ENCODE data around the gene MAN1C1. TPM values are rescaled to one million over a fixed set of nuclear protein-coding genes. Genes with fewer than 3 reads are reported as not detected.

The MAN1C1 gene
- total and polyA plus RNA-seq, 9 of the 15 experiments (the other 6 are each of a cell fraction or from before 2014, with no cell fraction given) = 0.04 to 0.44 (median 0.10) TPM; not detected in 3

DNA sequence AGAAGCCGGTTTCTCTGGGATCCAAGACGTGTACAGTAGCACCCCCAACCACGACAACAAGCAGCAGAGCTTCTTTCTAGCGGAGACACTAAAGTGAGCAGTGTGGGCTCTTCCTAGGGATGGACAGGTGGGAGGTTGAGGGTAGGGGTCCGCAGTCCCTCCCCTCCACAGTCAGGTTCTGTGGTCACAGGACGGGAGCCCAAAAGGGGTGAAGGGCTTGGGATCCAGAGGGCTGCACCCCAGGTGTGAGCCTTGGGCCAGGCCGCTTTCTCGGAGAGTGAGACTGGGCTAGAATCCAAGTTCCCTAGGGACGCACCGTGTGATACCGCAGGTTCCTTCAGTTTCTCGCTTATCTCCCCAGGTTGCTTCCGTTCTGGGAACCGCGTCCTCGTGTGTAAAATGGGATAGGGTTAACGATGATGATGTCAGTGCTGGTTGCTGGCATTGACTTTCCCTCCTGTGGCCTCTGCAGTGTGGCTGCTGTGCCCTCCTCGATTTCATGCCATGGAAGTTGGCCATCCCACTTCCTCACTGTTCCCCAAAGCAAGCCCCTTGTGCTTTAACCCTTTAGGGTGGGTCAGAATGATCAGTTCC, 166.1 kb downstream of the MAN1C1 start (continued):
- TF ChIP-seq, protein P1, sequence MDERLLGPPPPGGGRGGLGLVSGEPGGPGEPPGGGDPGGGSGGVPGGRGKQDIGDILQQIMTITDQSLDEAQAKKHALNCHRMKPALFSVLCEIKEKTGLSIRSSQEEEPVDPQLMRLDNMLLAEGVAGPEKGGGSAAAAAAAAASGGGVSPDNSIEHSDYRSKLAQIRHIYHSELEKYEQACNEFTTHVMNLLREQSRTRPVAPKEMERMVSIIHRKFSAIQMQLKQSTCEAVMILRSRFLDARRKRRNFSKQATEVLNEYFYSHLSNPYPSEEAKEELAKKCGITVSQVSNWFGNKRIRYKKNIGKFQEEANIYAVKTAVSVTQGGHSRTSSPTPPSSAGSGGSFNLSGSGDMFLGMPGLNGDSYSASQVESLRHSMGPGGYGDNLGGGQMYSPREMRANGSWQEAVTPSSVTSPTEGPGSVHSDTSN (CRISPR knock-in tag; IDR thresholded peaks at IDR 0.05; ENCODE audit: low read depth) = no peak
- TF ChIP-seq, protein P1 (tag; conservative IDR thresholded peaks at IDR 0.05; ENCODE audit: low read depth) = no peak
- no peak for TF ChIP-seq ZNF445 (CRISPR knock-in tag; IDR thresholded peaks at IDR 0.05; ENCODE audit: low read depth)
- 0 out of 2 replicates have a peak, but pooled peaks have one; percentile 51 for TF ChIP-seq KLF16 (IDR thresholded peaks at IDR 0.05)
- peak; percentile 98 for TF ChIP-seq CXXC5 (CRISPR knock-in tag; IDR thresholded peaks at IDR 0.05)
- no peak for TF ChIP-seq PTBP1 (IDR thresholded peaks at IDR 0.05; ENCODE audit: low read depth, low read length)
- no peak for TF ChIP-seq SRSF9 (IDR thresholded peaks at IDR 0.05; ENCODE audit: borderline replicate concordance, low read depth, low read length)
- no peak for TF ChIP-seq TSHZ1 (CRISPR knock-in tag; IDR thresholded peaks at IDR 0.05)
- no peak for TF ChIP-seq NCOA4 (IDR thresholded peaks at IDR 0.05; ENCODE audit: partially characterized antibody)
- TF ChIP-seq EP400 (IDR thresholded peaks at IDR 0.05) = no peak; the same call in 1 of the 2 replicates
- TF ChIP-seq ZNF589 (CRISPR knock-in tag; IDR thresholded peaks at IDR 0.05; ENCODE audit: low read depth) = peak; percentile 88
- TF ChIP-seq ZNF655 (CRISPR knock-in tag; IDR thresholded peaks at IDR 0.05) = no peak
- TF ChIP-seq ESRRB (CRISPR knock-in tag; IDR thresholded peaks at IDR 0.05; ENCODE audit: borderline replicate concordance) = no peak
- no peak for TF ChIP-seq FOXO4 (CRISPR knock-in tag; IDR thresholded peaks at IDR 0.05)
- TF ChIP-seq, protein P2, sequence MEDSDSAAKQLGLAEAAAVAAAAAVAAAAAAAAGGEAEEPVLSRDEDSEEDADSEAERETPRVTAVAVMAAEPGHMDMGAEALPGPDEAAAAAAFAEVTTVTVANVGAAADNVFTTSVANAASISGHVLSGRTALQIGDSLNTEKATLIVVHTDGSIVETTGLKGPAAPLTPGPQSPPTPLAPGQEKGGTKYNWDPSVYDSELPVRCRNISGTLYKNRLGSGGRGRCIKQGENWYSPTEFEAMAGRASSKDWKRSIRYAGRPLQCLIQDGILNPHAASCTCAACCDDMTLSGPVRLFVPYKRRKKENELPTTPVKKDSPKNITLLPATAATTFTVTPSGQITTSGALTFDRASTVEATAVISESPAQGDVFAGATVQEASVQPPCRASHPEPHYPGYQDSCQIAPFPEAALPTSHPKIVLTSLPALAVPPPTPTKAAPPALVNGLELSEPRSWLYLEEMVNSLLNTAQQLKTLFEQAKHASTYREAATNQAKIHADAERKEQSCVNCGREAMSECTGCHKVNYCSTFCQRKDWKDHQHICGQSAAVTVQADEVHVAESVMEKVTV (CRISPR knock-in tag; IDR thresholded peaks at IDR 0.05) = no peak
- TF ChIP-seq TEAD2 (tag; IDR thresholded peaks at IDR 0.05) = no peak
- TF ChIP-seq ZNF23 (CRISPR knock-in tag; IDR thresholded peaks at IDR 0.05) = no peak
- peak; percentile 90 for TF ChIP-seq NFIC (IDR thresholded peaks at IDR 0.05)
